CD4-positive, CD25-positive, alpha-beta regulatory T cell (primary cell): ENCODE measurements around the gene CTH. TPM values are rescaled to one million over a fixed set of nuclear protein-coding genes. Genes with fewer than 3 reads are reported as not detected.
"Not testable (repeated sequence)": the region's sequence is repeated elsewhere in the genome, so short reads cannot be mapped to it uniquely, and the experiment has no call there.

Experiments
- ATAC-seq, 2 donors: fragments of 150-1000 bp; cut with Tn5 transposase; one replicate each; pipeline ENCODE4 v1.10.0; 2021; ENCODE audit warnings: low read depth in 2 of 2, moderate number of reproducible peaks in 2 of 2, moderate library complexity in 1 of 2
- DNase-seq, 3 donors: peaks; one replicate each; pipeline versions ENCODE4 v3.0.0 to v3.0.0-alpha.2; 2012 to 2022; ENCODE audit warnings: mixed read lengths in 1 of 3
- H3K27ac ChIP-seq: one replicate; pipeline ENCODE4 v1.7.0; 2013; ENCODE audit warnings: mild to moderate bottlenecking, low read length; ENCODE audit not compliant: insufficient read depth, poor library complexity, severe bottlenecking
- H3K27me3 ChIP-seq: one replicate; pipeline ENCODE4 v1.7.0; 2013; ENCODE audit warnings: low read length; ENCODE audit not compliant: control insufficient read depth, insufficient read depth
- H3K36me3 ChIP-seq: one replicate; pipeline ENCODE4 v1.7.0; 2013; ENCODE audit warnings: mild to moderate bottlenecking, low read length, moderate library complexity; ENCODE audit not compliant: control insufficient read depth, insufficient read depth
- H3K4me1 ChIP-seq: 2 replicates; pipeline ENCODE4 v1.7.0; 2013; ENCODE audit warnings: mild to moderate bottlenecking, low read length; ENCODE audit not compliant: insufficient read depth, control insufficient read depth, poor library complexity, severe bottlenecking
- H3K4me3 ChIP-seq: one replicate; pipeline ENCODE4 v1.7.0; 2013; ENCODE audit warnings: low read depth, mild to moderate bottlenecking, low read length, moderate library complexity
- H3K9me3 ChIP-seq, 2 experiments: 1 replicate in 1 of 2; 2 replicates in 1 of 2; pipeline ENCODE4 v1.7.0; 2013; ENCODE audit warnings: low read length in 2 of 2, mild to moderate bottlenecking in 1 of 2, moderate library complexity in 1 of 2; ENCODE audit not compliant: control insufficient read depth in 2 of 2
- H3K27ac Mint-ChIP-seq, 3 donors: one replicate each; pipeline ENCODE4 v1.8.0; 2020 to 2022; ENCODE audit warnings: mild to moderate bottlenecking in 3 of 3, mixed read lengths in 3 of 3, moderate library complexity in 2 of 3
- H3K27me3 Mint-ChIP-seq: one replicate; pipeline ENCODE4 v1.8.0; 2022; ENCODE audit warnings: mild to moderate bottlenecking, mixed read lengths
- H3K36me3 Mint-ChIP-seq: one replicate; pipeline ENCODE4 v1.8.0; 2020; ENCODE audit warnings: mixed read lengths
- H3K4me1 Mint-ChIP-seq, 4 donors: one replicate each; pipeline ENCODE4 v1.8.0; 2020 to 2022; ENCODE audit warnings: mixed read lengths in 4 of 4, mild to moderate bottlenecking in 1 of 4
- H3K4me3 Mint-ChIP-seq, 4 donors: one replicate each; pipeline ENCODE4 v1.8.0; 2020 to 2022; ENCODE audit warnings: mild to moderate bottlenecking in 4 of 4, mixed read lengths in 4 of 4, moderate library complexity in 3 of 4
- H3K9me3 Mint-ChIP-seq, 7 donors: one replicate each; pipeline ENCODE4 v1.8.0; 2020 to 2022; ENCODE audit warnings: mixed read lengths in 7 of 7, mild to moderate bottlenecking in 3 of 7, moderate library complexity in 2 of 7
- polyA plus RNA-seq, 4 donors: library from polyadenylated mRNA; unstranded; fragments of 300-500 nt; fragmentation: Illumina TruSeq; gene quantifications; one replicate each; pipeline ENCODE4 v1.2.3, GENCODE V29; 2021
- total RNA-seq: library from RNA; stranded (reverse); gene quantifications from one replicate; pipeline ENCODE4 v1.2.3, GENCODE V29; 2022

The CTH gene
- total and polyA plus RNA-seq, 5 donors from 2014 or later: 0.71 to 4.6 (median 2.0) TPM; not detected in 1

DNA sequence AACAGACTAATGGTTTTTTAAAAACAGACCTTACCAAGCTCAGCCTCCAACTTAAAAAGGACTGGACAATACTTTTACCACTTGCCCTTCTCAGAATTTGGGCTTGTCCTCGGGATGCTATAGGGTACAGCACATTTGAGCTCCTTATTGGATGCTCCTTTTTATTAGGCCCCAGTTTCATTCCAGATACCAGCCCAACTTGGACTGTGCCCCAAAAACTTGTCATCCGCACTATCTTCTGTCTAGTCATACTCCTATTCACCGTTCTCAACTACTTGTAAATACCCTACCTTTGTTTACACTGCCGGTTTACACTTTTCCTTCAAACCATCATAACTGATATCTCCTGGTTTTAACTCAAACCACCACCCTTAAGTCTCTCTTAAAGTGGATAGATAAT is 38.6 kb upstream of the CTH start:
- Mint-ChIP-seq H3K36me3 (no peaks in the 10 kb centered on the region), H3K4me3 (no peak overlapping the region), H3K27me3 (peaks cover 4% of the 10 kb centered on the region), H3K4me1 (peaks cover 0 to 5% (median under 1%) of the 10 kb centered on the region in 4 donors), H3K27ac (no peak overlapping the region), H3K9me3 (no peaks in the 10 kb centered on the region)
- no peaks in the 10 kb centered on the region for H3K27me3 ChIP-seq
- no peaks in the 10 kb centered on the region for H3K4me1 ChIP-seq
- DNase-seq (no peak), ATAC-seq (no peak)
- no peak overlapping the region for H3K27ac ChIP-seq
- no peak overlapping the region for H3K4me3 ChIP-seq
- H3K9me3 ChIP-seq: no peaks in the 10 kb centered on the region
- no peaks in the 10 kb centered on the region for H3K36me3 ChIP-seq

DNA sequence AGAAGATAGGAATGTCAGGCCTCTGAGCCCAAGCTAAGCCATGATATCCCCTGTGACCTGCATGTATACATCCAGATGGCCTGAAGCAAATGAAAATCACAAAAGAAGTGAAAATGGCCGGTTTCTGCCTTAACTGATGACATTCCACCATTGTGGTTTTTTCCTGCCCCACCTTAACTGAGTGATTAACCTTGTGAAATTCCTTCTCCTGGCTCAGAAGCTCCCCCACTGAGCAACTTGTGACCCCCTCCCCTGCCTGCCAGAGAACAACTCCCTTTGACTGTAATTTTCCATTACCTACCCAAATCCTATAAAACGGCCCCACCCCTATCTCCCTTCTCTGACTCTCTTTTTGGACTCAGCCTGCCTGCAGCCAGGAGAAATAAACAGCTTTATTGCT is 37.5 kb upstream of the CTH start:
- not testable (repeated sequence) for H3K27me3 Mint-ChIP-seq, H3K36me3 Mint-ChIP-seq

DNA sequence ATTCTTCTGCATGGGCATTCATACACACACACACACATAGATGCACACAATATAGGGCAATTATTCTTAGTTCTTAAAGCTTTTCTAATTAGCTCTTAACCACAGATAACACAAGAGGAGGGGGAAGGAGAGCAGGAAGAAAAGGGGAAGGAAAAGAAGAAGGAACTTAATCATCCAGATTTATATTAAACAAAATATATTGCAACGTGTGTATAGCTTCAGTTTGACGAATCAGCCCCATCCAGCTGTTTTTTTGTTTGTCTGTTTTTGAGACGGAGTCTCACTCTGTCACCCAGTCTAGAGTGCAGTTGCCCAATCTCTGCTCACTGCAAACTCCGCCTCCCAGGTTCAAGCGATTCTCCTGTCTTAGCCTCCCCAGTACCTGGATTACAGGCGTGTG is 34.9 kb upstream of the CTH start:
- DNase-seq (no peak), ATAC-seq (no peak)
- H3K9me3 Mint-ChIP-seq: no peaks in the 10 kb centered on the region
- Histone ChIP-seq H3K27ac (no peak overlapping the region), H3K4me3 (no peak overlapping the region), H3K9me3 (no peaks in the 10 kb centered on the region), H3K4me1 (no peaks in the 10 kb centered on the region), H3K27me3 (no peaks in the 10 kb centered on the region), H3K36me3 (no peaks in the 10 kb centered on the region)
- H3K36me3 Mint-ChIP-seq: no peaks in the 10 kb centered on the region
- peaks cover 4% of the 10 kb centered on the region for H3K27me3 Mint-ChIP-seq
- peaks cover 0 to 5% (median under 1%) of the 10 kb centered on the region in 4 donors for H3K4me1 Mint-ChIP-seq
- H3K4me3 Mint-ChIP-seq: no peak overlapping the region
- H3K27ac Mint-ChIP-seq: no peak overlapping the region

More for the DNA sequence above, 37.5 kb upstream of the CTH start:
- not testable (repeated sequence) for H3K36me3 ChIP-seq, H3K27ac ChIP-seq, H3K4me1 ChIP-seq, H3K9me3 ChIP-seq, H3K4me3 Mint-ChIP-seq, H3K4me3 ChIP-seq, ATAC-seq, H3K27me3 ChIP-seq, H3K9me3 Mint-ChIP-seq, DNase-seq, H3K4me1 Mint-ChIP-seq
- peak overlapping the region in 1 of 3 donors; percentile 20 for H3K27ac Mint-ChIP-seq

DNA sequence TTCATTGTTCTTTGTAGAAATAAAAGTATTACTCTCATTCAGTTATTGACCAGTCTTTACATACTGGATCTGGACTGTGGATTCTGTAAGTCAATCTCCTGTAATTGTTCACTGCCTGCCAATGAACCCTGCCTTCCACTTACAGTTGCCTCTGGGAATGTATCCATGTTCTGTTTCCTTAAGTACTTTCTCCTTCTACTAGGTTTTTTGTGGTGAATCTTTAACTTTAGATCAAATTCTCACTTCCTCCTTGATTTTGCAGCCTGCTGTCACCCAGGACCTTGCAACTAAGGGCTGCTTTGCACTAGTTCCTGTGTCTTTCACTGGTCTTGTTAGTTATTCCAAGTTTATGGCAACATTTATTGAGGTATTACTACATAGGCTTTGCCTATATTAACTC is 28.4 kb upstream of the CTH start:
- Histone ChIP-seq H3K27ac (no peak overlapping the region), H3K4me3 (no peak overlapping the region), H3K27me3 (no peaks in the 10 kb centered on the region), H3K36me3 (no peaks in the 10 kb centered on the region), H3K9me3 (no peaks in the 10 kb centered on the region), H3K4me1 (no peaks in the 10 kb centered on the region)
- no peak for ATAC-seq
- no peaks in the 10 kb centered on the region for H3K36me3 Mint-ChIP-seq
- H3K27ac Mint-ChIP-seq: no peak overlapping the region
- H3K27me3 Mint-ChIP-seq: peaks cover 16% of the 10 kb centered on the region
- DNase-seq: no peak
- H3K9me3 Mint-ChIP-seq: no peaks in the 10 kb centered on the region
- H3K4me1 Mint-ChIP-seq: no peaks in the 10 kb centered on the region
- H3K4me3 Mint-ChIP-seq: no peak overlapping the region

DNA sequence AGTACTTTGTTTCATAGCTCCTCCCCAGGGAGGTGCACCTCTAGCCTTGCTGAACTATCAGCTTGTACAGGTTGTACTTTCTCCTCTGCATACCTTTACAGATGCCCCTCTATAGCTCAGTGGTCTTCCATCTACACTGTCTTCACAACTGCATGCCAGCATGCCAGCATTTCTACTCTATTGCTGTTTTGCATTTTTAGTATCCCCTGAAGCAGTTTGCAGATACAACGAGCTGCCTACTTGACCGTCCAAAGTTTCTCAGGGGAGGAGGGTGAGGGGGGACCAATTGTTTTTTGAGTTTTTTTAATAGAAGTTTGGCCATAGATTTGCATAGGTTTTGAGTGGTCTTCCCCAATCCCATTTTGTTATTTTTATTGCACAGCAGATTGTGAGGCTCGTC is 27.6 kb upstream of the CTH start:
- H3K9me3 Mint-ChIP-seq: no peaks in the 10 kb centered on the region

DNA sequence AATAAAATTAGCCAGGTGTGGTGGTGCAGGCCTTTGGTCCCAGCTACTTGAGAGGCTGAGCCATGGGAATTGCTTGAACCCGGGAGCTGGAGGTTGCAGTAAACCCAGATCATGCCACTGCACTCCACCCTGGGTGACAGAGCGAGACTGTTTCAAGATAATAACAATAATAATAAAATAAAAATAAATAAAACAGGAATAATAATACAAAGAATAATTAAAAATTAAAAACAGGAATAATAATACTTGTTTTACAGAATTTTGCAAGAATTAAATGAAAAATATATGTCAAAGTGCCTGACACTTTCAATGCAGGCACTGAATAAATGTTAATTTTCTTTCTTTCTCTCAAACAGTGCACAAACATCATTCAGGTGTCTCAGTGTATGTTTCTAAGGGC is 26.5 kb upstream of the CTH start:
- Mint-ChIP-seq H3K27me3 (peaks cover 20% of the 10 kb centered on the region), H3K27ac (no peak overlapping the region), H3K4me1 (no peaks in the 10 kb centered on the region), H3K4me3 (no peak overlapping the region), H3K36me3 (no peaks in the 10 kb centered on the region), H3K9me3 (no peaks in the 10 kb centered on the region)
- no peak overlapping the region for H3K4me3 ChIP-seq
- H3K27ac ChIP-seq: no peak overlapping the region
- ATAC-seq (no peak), DNase-seq (no peak)
- H3K27me3 ChIP-seq: peaks cover 1% of the 10 kb centered on the region
- no peaks in the 10 kb centered on the region for H3K36me3 ChIP-seq
- no peaks in the 10 kb centered on the region for H3K9me3 ChIP-seq
- no peaks in the 10 kb centered on the region for H3K4me1 ChIP-seq

More for the DNA sequence above, 27.6 kb upstream of the CTH start:
- Mint-ChIP-seq H3K4me3 (no peak overlapping the region), H3K27ac (peak overlapping the region in 1 of 3 donors; percentile 20), H3K27me3 (peaks cover 16% of the 10 kb centered on the region), H3K4me1 (no peaks in the 10 kb centered on the region), H3K36me3 (no peaks in the 10 kb centered on the region)
- Histone ChIP-seq H3K4me3 (no peak overlapping the region), H3K36me3 (no peaks in the 10 kb centered on the region), H3K9me3 (no peaks in the 10 kb centered on the region), H3K27ac (no peak overlapping the region), H3K27me3 (no peaks in the 10 kb centered on the region), H3K4me1 (no peaks in the 10 kb centered on the region)
- no peak for ATAC-seq
- DNase-seq: no peak

DNA sequence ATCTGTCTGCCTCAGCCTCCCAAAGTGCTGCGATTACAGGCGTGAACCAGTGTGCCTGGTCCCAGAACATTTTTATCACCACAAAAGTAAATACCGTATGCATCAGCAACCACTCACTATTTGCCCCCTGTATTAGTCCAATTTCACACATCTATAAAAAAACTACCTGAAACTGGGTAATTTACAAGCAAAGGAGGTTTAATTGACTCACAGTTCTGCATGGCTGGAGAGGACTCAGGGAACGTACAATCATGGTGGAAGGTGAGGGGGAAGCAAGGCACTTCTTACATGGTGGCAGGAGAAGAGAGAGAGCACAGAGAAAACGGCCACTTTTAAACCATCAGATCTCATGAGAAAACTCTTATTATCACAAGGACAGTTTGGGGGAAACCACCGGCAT is 25.6 kb upstream of the CTH start:
- Mint-ChIP-seq H3K4me3 (no peak overlapping the region), H3K27ac (no peak overlapping the region), H3K36me3 (no peaks in the 10 kb centered on the region), H3K4me1 (no peaks in the 10 kb centered on the region), H3K9me3 (no peaks in the 10 kb centered on the region), H3K27me3 (peaks cover 20% of the 10 kb centered on the region)
- Histone ChIP-seq H3K9me3 (no peaks in the 10 kb centered on the region), H3K36me3 (no peaks in the 10 kb centered on the region), H3K27me3 (peaks cover 3% of the 10 kb centered on the region), H3K4me1 (no peaks in the 10 kb centered on the region), H3K27ac (no peak overlapping the region), H3K4me3 (no peak overlapping the region)
- DNase-seq (no peak), ATAC-seq (no peak)

DNA sequence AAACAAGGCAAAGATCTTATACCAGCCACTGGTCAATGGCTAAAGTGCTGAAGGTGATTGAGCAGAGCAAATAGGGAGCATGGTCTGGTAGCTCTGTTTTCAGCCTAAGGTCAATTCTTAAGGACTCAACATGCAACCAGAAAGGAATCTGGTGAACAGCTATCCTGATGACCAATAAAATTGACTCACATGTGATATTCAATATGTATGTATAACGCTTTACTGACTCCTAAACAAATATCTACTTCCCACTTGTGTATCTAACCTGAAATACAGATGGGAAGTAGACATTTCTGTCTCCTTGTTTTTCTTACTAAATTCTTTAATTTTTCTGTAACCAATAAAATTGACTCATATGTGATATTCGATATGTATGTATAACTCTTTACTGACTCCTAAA is 24.9 kb upstream of the CTH start:
- no peaks in the 10 kb centered on the region for H3K36me3 ChIP-seq
- Mint-ChIP-seq H3K27ac (no peak overlapping the region), H3K27me3 (peaks cover 20% of the 10 kb centered on the region), H3K36me3 (no peaks in the 10 kb centered on the region), H3K4me3 (no peak overlapping the region), H3K4me1 (no peaks in the 10 kb centered on the region), H3K9me3 (no peaks in the 10 kb centered on the region)
- no peaks in the 10 kb centered on the region for H3K9me3 ChIP-seq
- ATAC-seq (no peak), DNase-seq (no peak)
- no peaks in the 10 kb centered on the region for H3K4me1 ChIP-seq
- H3K27ac ChIP-seq: no peak overlapping the region
- H3K4me3 ChIP-seq: no peak overlapping the region
- H3K27me3 ChIP-seq: peaks cover 3% of the 10 kb centered on the region
